GM19043 (cell line): ENCODE data around the gene NPPB.

Source experiments
- ATAC-seq: cut with Tn5 transposase; IDR thresholded peaks from one replicate; pipeline ENCODE4 v1.9.1; 2021; ENCODE audit warnings: low read depth; ENCODE audit not compliant: unreplicated experiment

Gene NPPB

DNA sequence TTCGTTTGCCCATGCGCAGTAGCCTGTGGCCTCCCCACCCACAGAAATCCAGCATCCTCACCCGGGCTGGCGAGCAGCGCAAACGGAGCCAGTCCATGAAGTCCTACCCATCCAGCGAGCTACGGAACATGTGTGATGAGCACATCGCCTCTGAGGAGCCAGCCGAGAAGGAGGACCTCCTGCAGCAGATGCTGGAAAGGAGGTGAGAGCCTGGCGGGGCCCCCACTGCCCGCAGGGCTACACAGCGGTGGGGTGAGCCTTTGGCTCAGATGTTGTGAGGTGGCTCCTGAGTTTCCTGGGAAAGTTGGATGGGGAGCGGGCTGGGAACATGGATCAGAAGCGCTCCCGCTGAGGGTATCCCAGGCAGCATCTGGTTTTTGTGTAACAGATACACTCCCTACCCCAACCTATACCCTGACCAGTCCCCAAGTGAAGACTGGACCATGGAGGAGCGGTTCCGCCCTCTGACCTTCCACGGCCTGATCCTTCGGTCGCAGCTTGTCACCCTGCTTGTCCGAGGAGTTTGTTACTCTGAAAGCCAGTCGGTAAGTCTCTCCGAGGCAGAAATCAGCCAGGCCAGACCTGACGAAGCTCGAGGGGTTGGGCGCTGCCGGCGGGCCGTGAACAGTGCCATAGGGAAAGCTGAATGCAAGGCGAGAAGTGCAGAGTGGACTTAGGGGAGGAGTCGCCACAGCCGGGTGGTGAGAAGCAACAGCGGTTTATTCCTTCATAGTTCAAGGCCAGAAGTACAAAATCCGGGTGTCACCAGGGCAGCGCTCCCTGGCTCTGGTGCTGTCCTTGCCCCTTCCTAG lies 21.6 kb downstream of the NPPB start:
- no peak for ATAC-seq

GRCh38 chr1:11835441-11836225 lies 23.1 kb downstream of the NPPB start:
- ATAC-seq = no peak

DNA sequence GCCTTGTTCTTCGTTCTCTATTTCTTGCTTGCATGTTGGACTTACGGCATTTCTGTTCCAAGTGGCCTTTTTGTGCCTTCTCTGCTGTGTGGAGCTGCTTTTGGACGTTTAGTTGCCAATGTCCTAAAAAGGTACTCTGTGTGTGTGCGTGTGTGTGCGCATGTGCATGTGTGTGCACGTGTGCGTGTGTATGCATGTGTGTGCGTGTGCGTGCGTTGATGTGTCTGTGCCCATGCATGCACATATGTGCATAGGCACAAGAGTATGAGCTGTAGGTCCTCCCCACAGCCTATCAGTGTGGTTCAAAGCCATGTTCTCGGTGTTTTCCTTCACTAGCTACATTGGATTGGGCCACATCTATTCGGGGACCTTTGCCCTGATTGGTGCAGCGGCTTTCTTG lies 24.8 kb downstream of the NPPB start:
- ATAC-seq = no peak

- ATAC-seq = no peak
These were observed 25.2 kb downstream of the NPPB start for GRCh38 chr1:11833497-11833896.

DNA sequence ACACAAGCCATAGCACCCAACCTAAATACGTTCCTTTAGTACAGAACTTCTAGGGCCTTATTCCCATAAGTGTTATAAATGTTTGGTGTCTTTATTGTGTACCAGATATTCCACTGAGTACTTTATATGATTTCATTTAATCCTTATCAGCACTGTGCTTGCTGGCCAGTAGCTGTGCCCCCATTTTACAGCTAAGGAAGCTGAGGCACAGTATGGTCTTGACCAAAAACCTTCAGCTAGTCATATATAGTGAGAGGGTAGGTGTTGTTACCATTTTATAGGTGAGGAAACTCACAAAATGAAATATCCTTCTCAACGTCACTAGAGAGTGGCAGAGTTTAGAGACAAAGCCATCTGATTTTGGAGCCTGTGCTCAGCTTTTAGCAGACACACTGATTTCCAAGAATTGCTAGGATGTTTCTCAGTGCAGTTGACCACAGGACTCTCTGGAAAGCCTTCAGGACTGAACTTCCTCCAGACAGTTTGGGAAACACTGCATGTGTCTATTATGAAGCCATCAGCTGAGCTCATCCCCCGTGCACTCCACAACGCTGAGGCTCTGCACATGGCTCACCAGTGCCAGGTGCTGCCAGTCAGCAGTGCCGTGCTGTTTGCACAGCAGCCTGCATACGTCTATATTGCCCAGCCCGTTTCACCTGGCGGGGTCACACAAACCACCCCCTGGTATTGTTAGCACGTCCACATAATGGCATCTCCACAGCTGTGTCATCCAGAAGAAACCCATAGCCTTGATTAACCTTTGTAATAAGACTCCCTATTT lies 26.6 kb downstream of the NPPB start:
- no peak for ATAC-seq

DNA sequence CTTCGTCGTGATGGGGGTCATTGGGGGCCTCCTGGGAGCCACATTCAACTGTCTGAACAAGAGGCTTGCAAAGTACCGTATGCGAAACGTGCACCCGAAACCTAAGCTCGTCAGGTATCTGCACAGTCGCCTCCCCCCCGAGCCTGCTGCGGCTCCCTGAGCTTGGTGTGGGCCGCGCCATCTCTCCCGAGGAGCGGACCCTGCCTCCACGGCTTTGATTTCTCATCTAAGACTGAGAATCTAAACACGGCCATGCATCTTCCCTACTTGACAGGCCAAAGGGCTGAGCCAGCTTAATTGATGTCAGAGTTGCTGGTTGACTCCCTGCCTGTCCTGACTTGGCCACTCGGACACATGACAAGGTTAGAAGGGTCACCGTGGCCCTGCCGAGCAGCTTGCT lies 30.2 kb downstream of the NPPB start:
- ATAC-seq = no peak

DNA sequence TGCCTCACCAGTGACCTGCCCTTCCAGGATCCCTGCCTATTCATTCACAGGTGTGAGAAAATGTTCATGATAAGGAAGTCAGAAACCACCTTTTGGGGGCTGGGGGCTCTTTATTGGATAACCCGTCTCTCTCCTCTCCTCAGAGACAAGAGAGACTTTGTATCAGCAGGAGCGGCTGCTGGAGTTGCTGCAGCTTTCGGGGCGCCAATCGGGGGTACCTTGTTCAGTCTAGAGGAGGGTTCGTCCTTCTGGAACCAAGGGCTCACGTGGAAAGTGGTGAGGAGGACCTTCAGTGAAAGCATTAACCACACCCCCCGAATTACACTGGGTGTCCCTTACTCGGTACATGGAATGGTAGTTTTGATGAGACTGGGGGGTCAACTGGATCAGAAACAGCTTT lies 31.8 kb downstream of the NPPB start:
- no peak for ATAC-seq

DNA sequence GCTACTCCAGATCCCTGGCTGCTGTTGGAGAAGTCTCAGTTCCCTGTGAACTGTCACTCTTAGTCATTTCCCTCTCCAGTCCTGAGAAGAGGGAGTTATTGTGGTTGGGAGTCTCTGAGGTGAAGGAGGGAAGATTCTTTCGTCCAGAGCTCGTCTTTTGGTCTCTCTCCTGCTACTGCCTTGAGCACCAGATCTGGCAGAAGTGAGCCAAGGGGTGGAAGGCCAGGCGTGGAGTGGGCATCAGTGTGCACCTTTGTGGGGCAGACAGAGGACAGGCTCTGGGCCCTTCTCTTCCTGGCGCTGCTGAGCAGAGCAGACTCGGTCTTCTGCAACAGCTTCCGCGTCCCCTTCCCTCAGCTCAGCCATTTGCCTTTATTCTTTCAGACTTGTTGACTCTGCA lies 33.6 kb downstream of the NPPB start:
- no peak for ATAC-seq

- ATAC-seq = no peak
These were observed 35.2 kb downstream of the NPPB start for GRCh38 chr1:11823366-11824137.

DNA sequence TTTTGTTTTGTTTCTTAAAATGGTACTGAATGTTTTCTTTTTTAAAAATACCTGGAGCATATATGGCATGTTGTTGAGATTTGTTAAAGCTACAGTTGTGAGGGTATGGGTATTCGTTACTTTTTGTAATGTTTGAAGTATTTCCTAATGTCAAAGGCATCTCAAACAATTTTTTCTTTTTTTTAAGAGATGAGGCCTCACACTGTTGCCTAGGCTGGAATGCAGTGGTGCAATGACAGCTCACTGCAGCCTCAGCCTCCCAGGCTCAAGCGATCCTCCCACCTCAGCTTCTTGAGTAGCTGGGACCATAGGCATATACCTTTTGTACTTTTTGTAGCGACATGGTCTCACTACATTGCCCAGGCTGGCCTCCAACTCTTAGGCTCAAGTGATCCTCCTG lies 36.7 kb downstream of the NPPB start:
- no peak for ATAC-seq

DNA sequence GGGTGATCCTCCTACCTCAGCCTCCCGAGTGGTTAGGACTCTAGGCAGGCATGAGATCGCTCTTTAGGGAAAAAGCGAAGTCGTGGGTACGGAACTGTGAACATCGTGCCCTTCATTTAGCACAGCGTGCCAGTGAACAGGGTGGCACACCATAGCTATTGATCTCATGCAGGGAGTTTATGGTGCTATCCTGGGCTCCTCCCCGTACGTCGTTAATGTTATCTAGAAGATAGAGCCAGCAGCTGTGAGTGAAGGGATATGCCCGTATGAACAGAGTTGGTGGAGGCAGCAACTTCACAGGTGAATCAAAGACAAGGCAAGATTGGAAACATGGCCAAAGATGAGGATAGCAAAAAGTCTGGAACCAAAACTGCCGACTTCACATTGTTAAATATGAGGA lies 41.6 kb downstream of the NPPB start:
- ATAC-seq = no peak

DNA sequence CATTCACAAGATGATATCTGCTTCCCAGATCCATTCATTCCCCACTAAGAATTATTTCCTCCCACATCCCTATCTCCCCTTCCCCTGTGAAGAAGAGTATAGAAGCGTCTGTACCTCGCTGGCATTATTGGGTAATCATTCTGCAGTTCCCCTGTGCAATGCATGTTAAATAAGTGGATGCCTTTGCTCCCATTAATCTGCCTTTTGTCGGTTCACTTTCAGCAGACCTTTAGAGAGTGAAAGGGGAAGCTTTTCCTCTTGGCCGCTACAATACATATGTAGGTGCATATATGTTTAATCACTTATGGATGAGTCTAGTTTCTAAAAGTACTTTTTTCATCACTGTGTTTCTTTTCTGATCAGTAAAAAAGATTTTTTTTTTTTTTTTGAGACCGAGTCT lies 45.7 kb downstream of the NPPB start:
- ATAC-seq = no peak
